Activated CD4-positive, alpha-beta T cell treated with anti-CD3 and anti-CD28 coated beads, Interleukin-2, amount 50 U/mL, for 4 hours (primary cell): Measurements from ENCODE around the gene CMTM2.
"Not testable (repeated sequence)": the region's sequence is repeated elsewhere in the genome, so short reads cannot be mapped to it uniquely, and the experiment has no call there.

Experiments
- DNase-seq, 2 experiments: peaks; one replicate each; pipeline ENCODE4 v3.0.0-alpha.2; 2020

CMTM2 gene

GRCh38 chr16:66610111-66610820 is 31.0 kb downstream of the CMTM2 start:
- DNase-seq = no peak

GRCh38 chr16:66611911-66612310 is 32.6 kb downstream of the CMTM2 start:
- not testable (repeated sequence) for DNase-seq

- no peak for DNase-seq
These were observed 33.2 kb downstream of the CMTM2 start for GRCh38 chr16:66612422-66612821.

GRCh38 chr16:66614161-66614802 is 35.0 kb downstream of the CMTM2 start:
- DNase-seq = no peak

GRCh38 chr16:66616169-66616568 is 36.9 kb downstream of the CMTM2 start:
- DNase-seq = no peak

DNA sequence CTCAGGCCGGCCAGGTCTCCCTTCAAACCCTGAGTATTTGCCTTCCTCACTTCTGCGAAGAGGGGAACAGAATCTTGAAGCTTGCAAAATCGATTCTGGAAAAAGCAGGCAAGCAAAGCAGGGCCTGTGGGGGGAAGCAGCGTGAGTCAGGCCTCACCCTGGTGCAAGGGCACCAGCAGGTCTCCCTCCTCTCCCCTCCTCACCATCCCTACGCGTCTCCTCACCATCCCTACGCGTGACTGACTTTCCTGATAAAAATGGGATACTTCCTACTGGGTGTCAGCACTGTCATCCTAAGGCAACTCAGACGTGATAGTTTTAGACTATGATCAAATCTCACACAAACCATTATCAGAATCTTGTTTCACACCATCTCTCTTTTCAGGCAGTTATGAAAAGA is 37.3 kb downstream of the CMTM2 start:
- no peak for DNase-seq

- no peak for DNase-seq
These were observed 37.8 kb downstream of the CMTM2 start for GRCh38 chr16:66617010-66617434.

DNA sequence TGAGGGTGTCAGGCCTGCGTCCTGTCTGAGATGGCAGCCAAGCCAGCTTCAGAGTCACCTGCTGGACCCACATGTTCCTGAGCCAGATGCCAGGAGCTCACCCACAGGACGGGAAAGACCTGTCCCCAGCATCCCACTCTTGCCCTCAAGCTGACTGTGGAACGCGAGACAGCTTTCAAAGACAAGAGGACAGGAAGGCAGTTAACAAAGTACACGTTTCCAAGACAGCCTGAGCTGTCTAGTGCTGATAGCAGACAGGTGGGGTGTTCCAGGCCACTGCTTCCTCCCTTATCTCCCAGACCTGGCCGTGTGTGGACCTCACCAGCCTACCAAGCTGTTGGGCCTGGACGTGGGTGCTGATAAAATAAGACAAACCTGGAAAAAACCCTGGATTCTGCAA is 38.5 kb downstream of the CMTM2 start:
- DNase-seq = no peak

- DNase-seq = no peak
These were observed 39.5 kb downstream of the CMTM2 start for GRCh38 chr16:66618588-66619375.

DNA sequence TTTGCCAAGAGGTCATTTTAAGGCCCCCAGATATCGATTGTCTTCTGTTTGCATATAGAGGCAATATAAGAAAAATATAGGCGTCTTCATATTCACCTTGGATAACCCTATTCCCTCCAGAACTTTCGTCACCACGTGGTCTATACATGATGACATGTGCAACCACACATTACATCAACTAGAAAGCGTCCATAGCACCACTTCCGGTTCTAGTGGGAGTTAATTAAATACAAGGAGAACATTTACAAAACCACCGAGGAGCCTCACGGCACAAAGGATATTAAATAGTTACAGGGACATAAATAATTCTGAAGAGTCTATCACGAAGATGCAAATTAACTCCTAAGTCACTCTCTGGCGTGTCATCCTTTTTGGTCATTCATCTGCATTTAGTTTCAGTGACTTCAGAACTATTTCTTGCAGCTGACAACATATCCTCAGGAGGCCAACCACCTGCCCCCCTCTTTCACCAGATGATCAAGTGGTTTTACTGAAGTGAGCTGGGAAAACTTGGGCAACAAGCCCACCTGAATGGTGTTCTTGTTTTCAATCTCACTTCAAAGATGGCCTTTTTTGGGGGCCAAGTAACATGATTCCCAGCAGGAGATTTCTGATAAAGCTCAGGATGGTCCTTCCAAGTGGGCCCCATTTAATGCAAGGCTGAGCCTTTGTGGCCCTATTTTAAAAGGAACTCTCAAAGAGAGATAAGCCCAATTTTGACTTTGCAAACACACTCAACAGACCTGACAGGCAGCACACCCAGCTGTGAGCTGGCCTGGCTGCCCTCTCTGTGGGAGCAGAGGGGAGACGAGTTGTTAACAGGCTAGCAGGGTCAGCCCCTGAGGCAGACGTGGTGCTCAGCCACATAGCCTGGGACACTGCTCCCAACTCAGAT is 40.5 kb downstream of the CMTM2 start:
- DNase-seq = no peak

GRCh38 chr16:66620429-66620795 is 41.1 kb downstream of the CMTM2 start:
- no peak for DNase-seq

DNA sequence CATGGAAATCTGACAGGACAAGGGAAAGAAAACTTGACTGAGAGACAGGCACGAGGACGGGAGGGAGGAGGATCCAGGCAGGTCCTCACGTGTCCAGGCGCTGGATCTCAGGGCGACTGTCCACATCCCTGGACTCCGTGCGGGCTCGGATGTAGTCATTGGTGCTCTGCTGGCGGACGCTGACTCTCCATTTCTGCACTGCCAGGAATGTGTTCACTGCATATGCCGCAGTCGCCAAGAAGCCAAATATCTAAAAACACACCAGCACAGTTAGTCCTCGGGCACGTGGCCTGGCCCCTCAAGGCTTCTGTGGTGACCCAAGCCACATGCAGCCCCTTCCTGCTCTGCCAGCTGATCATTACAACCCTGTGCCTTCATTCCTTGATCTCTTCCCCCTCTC is 42.7 kb downstream of the CMTM2 start:
- no peak for DNase-seq

- DNase-seq = no peak
These were observed 43.6 kb downstream of the CMTM2 start for GRCh38 chr16:66622863-66623262.

DNA sequence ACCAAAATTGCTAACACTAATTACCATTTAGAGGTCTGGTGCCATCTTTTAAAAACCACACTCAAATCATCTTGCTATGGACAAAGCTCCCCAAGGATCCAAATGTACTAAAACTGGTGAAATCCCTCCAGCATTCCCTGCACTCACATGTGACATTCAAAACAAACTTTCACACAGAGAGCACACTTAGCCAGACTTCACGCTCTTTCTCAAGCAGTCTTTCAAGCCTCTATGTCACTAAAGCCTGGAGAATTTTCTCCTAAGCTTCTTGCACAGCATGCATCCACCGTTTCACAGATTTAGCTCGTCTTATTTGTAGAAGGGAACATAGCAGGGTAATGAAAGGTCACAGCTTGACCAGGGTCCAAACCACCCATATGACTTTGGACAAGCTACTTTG is 44.5 kb downstream of the CMTM2 start:
- no peak for DNase-seq

DNA sequence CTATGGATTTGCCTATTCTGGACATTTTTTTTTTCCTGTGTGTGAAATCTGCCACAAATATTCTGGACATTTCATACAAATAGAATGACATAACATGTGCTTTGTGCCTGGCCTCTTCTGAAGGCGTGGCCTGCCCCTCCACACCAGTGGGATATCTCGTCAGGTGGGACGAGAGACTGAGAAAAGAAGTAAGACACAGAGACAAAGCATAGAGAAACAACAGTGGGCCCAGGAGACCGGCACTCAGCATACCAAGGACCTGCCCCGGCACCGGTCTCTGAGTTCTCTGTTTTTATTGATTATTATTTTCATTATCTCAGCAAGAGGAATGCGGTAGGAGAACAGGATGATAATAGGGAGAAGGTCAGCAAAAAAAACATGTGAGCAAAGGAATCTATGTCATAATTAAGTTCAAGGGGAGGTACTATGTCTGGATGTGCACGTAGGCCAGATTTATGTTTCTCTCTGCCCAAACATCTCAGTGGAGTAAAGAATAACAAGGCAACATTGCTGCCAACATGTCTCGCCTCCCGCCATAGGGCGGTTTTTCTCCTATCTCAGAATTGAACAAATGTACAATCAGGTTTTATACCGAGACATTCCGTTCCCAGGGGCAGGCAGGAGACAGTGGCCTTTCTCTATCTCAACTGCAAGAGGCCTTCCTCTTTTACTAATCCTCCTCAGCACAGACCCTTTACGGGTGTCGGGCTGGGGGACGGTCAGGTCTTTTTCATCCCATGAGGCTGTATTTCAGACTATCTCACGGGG is 48.5 kb downstream of the CMTM2 start:
- not testable (repeated sequence) for DNase-seq

GRCh38 chr16:66629856-66630255 is 50.6 kb downstream of the CMTM2 start:
- no peak for DNase-seq

- not testable (repeated sequence) for DNase-seq
These were observed 51.4 kb downstream of the CMTM2 start for GRCh38 chr16:66630561-66631260.

DNA sequence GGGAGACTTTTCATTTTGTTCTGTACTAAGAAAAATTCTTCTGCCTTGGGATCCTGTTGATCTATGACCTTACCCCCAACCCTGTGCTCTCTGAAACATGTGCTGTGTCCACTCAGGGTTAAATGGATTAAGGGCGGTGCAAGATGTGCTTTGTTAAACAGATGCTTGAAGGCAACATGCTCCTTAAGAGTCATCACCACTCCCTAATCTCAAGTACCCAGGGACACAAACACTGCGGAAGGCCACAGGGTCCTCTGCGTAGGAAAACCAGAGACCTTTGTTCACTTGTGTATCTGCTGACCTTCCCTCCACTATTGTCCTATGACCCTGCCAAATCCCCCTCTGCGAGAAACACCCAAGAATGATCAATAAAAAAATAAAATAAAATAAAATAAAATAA is 52.3 kb downstream of the CMTM2 start:
- not testable (repeated sequence) for DNase-seq

DNA sequence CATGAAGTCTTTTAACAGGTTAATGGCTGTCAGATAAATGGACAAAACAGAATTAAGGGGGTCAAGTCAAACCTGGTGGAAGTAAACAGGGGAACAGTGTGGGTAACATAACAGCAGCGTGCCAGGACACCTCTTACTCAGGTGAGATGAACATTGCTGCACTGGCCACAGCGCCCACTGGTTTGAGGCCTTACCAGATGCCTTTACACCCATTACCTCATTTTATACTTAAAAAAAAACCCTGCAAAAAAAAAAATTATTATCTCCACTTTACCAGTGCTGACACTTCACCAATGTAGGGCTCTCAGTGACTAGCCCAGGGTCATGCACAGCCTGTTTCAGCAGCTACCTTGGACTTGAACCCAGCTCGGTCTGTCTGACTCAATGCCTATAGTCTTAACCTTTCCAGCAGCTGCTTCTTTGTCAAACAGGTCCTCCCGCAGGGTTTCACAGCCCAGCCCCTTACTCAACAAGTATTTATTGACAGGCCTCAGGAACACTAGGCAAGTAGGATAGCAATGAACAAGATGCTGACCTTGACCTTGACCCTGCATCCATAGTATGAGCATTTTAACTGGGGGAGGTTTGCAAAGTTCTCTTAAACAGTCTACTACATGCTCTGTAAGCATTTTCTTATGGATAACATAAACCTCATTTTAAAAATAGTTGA is 55.4 kb downstream of the CMTM2 start:
- DNase-seq = no peak

DNA sequence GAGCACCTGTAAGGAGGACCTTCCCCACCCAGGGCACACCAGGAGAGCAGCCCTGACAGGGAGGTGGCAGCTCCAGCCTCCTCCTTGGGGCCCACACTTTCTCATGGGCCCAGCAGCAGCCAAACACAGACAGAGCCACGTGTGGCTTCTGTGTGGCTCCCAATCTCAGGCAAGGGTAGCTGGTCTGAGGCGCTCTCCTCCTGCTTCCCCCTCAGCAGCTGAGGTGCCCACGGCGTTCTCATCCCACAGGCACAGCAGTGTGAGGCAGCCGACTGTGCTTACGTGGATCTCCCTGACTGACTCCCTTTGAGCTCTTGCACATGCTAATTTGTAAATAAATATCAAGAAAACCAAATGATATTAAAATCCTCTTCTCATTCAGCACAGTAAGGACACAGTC is 56.1 kb downstream of the CMTM2 start:
- no peak for DNase-seq

- DNase-seq = no peak
These were observed 56.9 kb downstream of the CMTM2 start for GRCh38 chr16:66636199-66636598.
